Activated CD8-positive, alpha-beta memory T cell treated with anti-CD3 and anti-CD28 coated beads for 24 hours (primary cell): ENCODE measurements around the gene CELSR3.
A peak's percentile ranks its signal among the peaks of the same experiment; 100 is the strongest.

Source experiments
- DNase-seq: peaks from one replicate; pipeline ENCODE4 v3.0.0-alpha.2; 2020

The CELSR3 gene

DNA sequence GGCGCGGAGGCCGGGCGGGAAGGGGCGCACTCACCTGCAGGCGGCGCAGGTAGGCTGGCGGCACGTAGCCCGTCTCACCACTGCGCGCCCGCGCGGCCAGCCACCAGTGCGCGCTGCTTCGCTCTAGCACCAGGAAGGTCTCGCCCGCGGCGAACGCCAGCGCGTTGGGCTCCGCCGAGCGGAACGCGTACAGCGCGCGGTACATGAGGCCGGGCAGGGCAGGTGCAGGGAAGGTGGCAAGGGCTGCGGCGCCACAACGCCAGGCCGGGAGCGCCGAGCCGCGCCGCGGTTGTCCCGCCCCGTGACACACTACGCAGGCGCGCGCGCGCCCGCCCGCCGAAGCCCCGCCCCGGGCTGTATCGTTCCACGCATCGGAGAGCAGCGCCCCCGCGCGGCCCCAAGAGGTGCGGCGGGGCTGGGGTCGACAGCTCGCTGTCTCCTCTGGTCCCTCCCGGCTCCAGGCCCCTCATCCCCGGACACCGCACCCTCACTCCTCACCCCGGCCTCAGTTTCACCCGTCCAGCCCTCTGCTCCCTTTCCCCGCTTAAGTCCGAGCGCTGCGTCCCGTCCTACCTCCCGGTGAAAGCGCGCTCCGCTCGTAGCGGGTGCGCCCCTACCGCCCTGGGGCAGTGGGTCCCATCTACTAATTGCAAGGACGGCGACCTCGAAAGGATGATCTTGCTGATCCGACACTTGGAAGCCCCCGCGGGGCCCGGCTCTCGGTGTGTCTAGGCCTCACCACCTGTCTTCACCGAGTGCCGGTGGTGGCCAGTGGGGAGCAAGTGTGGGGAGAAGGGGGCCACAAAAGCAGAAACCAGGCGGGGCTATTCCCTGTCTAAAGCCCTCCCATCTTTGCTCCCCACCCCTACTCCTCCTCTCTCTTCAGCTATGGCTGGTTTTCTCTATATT lies 23.2 kb upstream of the CELSR3 start, which contains the start of gene NCKIPSD:
Gene NCKIPSD, minus strand, starts transcription at position 313 of the 909 bp plus-strand sequence. Its CDS starts 108 bp downstream, at position 205.
- peak; percentile 98 for DNase-seq

DNA sequence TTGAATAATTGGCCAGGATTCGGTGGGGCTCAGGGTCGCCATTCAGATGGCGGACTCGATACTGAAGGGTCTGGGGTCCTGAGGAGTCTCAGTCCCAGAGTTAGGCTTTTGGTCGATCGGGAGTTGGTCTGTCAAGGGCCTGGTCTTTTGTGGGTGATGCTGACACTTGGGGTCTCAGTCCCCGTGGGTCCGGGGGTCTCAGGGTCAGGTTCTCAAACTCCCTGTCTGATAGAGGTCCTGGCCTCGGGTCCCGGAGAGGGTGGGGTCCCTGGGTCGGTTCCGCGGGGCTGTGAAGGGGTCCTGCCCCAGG lies 22.6 kb upstream of the CELSR3 start:
- DNase-seq: no peak

DNA sequence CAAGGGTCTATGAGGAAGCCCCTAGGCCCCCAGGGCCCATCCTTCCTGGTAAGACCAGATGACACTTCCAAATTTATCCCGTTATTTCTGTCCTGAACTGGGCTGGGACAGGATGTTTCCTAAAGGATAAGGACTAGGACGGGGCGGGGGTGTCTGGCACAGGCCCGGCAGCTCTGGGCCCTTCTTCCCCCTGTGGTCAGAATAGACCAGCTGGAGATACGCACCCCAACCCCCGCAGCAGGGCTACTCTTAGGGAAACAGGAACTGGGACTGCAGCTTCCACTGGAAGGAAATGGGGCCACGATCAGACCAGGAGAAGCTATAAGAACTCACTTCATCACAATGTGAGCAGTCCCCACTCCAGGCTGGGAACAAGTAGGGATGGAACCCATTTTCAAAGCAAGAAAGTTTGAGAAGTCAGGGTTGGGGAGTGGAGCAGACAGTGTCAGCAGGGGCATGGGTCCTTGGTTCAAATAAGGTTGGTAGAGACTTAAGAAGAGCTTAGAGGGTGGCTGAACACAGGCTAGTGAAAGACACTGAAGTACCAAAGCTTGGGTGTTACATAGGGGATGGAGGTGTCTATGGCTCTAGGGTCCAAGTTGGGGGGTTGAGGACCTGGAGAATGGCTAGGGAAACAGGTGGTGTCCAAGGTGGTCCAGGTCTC lies 21.9 kb upstream of the CELSR3 start:
- DNase-seq: no peak

DNA sequence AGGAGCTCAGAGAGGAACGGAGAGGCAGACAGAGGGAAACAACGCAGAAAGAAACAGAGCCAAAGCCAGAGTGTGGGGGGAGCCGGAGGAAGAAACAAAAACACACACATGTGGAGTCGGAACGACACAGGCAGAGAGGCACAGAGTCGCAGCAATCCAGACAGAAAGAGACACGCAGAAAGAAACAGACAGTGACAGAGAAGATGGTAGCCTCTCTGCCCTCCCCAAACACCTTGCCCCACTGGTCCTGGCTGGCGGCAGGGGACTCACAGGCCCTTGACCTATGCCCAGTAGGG lies 21.3 kb upstream of the CELSR3 start:
- DNase-seq: no peak

DNA sequence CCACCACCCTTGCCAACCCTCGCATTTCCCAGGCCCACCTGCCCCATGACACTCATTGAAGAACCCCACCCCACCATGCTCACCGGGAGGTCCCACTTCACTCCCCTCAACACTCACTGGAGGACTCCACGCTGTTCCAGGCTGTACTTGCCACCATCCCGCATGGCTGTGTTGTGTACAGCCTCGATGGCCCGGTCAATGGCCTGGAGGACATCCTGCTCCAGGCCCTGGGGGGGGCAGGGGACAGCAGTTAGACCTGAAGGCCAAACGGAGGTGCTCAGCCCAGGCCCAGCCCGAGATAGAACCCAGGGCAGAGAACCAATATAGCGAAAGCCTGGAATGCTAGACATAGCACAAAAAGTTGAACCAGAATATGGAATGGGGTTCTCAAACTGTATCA lies 20.1 kb upstream of the CELSR3 start:
- DNase-seq: no peak

DNA sequence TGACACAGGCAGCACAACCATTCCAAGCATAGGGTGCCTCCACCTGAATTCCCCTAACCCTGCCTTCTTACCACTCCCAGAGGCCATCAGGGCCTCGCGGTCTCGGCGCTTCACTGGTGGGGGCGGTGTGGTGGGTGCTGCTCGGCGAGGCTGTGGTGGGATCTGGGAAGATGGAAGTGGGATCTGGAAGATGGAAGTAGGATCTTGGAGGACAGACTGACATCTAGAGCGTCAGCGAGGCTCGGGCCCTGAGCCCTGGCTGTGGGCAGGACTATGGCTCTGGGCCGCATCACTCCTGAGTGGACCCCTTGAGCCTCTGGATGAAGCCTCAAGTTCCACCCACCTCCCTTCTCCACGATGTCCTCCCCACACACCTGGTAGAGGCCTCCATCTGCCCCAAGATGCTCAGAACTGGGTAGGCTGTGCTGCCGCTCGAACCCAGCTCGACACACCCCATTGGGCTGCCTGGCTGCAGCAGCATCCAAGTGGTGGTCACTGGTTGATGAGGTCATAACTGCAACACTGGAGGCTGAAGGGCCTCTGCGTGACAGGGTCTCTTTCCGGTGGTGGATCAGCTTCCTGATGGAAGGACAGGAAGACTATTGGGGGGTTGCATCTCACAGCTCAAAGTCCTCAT lies 19.4 kb upstream of the CELSR3 start:
- no peak for DNase-seq

DNA sequence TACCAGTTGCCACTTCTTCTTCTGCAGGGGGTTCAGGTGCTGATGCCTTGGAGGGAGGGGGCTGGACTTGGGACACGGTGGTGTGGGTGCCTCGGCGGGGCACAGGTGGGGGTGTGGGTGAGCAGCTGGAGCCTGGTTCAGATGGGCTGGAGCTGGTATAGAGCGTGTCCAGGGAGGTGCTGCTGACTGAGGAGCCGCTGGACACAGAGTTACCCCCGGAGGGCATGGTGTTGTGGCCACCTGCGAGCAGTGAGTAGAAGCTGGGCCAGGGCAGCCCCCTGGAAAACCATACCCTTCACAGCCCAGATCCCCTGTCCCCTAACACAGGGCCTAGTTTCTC lies 18.8 kb upstream of the CELSR3 start:
- DNase-seq: no peak

DNA sequence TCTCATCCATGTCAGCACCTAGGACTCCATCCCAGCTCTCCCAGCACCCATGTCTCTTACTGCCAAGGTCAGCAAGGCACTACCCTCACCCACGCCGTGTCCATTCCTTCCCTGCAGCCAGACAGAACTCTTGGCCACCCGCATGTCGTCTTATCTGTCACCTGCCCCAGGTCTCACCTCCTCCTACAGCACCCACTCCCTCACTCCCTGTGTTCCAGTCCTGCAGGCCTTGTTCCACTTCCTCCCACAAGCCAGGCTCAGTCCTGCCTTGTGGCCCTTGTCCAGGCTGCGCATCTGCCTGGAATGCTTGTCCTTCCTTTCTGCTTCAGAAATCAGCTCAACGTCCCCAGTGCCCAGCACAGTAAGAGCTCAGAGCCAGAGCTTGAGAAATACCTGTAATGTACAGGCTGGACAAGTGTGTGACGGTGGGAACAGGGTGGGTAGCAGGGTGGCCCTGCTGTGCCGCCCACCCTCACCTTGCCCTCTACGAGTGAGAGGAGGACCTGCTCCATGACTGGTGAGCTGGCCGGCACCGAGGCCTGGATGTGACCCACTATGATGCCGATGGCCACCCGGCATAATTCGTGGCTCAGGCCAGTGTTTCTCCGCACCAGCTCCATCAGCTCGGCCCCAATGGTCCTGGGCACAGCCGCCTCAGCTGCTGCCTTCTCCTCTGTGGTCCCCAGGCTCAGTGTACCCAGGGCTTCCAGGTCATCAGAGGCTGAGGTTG lies 18.3 kb upstream of the CELSR3 start:
- no peak for DNase-seq

DNA sequence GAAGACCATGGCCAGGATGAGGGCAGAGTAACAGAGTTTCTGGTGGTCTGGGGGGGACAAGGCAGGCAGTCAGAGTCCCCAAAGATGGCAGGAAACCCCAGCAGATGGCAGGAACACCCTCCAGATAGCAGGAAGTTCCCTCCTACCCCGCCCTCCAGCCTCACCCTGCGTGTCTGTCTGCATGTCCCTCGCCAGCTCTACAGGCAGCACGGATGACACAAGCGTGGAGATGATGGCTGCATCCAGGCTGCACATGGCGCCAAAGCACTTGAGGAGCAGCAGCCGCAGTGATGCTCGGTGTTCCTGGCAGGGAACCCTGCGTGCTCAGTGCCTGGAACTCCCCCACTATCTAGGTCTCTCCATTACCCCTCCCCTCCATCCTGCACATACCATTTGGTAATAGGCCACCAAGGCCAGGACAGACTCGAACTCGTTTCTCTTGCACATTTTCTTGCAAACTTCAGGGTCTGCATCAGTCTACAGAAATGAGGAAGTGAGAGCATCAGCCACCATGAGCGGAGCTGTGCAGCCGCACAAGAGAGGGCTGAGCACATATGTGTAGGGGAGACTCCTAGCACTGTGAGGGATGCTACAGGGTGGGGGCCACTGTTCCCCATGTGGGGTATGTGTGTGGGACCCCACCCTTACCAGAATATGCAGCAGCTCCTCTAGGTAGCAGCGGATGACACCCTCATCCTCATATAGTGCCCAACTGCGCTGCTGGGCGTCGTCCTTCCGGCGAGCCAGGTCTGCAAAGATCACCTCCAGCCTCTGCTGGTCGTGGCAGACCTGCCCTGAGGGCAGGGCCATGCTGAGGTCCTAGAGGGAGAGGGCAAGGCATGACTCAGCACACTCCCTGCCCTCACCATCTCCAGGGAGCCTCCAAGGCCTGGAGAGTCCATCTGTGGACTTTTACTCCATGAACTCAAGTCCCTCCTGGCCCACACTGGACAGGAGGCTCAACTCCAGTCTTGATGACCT lies 17.0 kb upstream of the CELSR3 start:
- no peak for DNase-seq

DNA sequence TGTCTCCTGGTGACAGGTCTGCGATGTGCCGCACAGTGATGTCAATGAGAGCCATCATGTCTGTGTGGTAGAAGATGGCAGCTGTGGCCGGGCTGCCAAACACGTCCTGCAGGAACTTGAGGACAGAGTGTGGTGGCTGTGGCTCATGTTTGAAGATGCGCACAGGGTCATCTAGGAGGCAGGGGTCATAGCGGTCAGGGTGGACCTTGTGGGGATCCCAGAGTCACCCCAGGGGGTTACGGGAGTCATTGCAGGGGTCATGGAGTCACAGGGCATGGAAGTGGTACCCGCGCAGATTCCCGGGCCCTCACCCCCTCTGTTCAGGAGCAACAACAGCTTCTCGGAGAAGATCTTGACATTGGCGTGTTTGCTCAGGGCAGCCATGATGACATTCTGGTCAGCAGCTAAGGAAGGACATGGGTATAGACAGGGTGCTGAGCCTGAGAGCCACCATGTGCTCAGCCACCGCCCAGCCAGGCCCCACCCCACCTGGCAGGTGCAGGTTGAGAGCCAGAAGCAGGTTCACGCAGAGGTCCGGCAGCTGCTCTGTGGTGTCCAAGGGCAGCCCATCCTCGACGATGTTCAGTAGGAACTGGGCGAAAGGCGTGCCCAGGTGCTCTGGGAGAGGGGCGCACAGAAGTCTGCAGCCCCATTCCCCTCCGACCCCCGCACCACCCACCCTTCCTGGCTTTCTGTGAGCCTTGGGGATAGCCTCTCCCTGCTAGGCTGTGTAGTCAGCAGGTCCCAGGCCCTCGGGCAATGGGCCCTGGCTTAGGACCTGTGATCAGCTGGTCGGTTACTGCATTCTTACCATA lies 16.1 kb upstream of the CELSR3 start:
- no peak for DNase-seq

DNA sequence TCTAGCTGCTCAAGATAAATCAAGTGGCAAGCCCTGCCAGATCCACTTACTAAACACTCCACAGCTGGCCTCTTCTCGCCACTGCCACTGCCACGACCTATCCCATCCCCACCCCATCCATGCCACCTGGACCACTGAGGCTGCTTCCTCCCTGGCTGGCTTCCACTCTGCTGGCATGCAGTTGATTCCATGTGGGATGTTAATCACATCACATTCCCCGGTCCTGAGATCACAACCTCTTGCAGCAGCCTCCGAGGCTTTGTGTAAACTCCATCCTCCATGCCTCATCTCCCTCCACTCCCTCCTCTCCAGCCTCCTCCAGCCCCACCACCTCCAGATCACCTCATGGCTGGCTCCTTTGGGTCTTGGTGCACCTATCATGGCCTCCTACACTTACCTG lies 15.4 kb upstream of the CELSR3 start:
- DNase-seq: no peak

DNA sequence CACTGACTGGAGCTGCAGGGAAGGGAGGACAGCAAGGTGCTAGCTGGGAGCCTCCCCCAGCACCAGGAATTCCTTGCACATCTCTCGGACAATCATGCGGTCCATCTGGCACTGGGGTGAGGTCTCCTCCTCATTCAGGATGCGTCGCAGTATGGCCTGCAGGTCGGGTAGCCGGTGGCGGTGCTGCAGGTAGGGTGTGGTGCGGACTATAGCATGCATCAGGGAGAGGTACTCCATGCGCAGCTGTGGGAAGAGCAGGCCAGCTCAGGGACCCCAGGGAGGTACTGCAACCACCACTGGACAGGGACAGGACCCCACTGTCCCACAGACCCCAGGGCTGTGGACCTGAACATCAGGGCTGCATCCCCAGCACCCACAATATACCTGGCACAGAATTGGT lies 11.8 kb upstream of the CELSR3 start:
- no peak for DNase-seq

DNA sequence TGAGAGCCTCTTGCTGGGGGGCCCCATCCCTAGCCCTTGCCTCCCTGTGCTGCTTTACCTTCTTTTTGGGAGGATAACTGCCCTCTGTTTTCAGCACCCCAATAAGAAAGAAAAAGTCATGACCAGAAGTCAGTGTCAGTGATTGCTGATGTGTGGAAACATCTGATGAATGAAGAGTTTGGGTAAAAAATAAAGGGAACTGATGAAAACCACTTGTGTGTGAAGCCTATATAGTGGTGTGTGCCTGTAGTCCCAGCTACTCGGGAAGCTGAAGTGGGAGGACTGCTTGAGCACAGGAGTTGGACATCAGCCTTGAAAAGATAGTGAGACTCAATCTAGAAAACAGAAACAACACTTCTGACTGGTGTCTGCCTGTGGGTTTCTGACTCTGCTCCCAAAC lies 9.8 kb upstream of the CELSR3 start:
- no peak for DNase-seq

DNA sequence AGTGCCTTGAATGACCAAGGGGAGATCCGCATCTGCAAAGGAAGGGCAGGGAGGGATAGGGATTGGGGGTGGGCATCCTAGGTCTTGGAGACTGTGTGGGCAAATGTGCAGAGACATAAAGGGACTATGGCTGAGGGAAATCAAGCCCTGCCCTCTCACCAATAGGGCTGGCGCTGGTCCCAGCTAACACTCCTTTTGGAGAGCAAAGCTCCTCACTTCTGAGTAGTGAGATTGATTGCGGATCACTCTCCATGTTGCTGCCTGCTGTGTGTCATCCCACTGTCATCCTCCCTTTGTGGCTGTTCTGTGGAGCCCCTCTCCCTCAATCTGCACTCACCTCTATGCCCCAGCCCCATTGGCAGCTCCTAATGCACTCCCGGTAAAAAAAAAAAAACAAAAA lies 2.2 kb upstream of the CELSR3 start:
- DNase-seq: no peak

DNA sequence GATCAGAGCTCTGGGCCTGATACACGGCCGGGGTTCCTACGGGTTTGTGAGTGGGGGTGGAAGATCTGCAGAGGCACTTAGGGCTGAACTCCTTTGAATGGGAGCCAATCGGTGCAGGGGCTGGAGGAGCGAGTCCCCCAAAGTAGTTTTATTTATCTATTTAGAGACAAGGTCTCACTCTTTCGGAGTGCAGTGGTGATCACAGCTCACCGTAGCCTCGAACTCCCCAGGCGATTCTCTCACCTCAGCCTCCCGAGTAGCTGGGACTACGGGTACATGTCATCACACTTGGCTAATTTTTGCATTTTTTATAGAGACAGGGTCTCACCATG lies 1.6 kb upstream of the CELSR3 start:
- no peak for DNase-seq

DNA sequence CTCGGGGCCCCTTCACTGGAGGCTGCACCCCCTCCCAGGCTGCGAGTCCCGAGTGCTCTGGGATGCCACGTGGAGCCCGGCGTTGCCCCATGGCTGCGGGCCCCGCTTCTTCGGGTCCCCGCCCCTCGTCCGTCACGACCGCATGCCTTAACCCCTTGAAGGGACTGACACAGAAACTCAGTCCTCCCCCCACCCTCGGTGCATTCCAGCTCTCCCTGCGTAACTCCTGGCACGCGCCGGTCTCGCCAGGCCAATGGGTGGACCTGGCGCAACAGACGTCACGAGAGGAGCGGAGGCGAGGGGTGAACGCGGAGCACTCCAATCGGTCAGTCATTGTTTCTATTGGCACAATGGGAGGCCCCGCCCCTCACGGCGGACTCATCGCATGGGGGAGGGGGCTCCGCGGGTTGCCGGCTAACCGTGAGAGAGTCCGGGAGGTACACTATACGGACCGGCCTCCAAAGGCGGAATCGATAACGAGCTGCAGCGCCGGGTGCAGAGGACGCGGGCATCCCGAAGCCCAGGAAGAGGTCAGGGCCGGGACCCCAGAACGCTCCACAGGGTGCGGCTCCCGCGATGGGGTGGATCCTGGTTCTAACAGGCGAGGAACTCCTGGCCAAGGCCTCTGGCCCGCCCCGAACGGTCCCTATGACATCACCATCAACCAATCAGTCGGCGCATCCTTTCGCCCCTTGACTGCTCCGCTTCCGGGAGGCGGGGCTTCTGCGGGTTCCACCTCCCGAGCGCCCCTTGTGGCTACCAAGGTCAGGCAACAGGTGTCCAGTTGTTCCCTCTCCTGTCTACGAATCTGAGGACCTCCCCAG lies 1.0 kb upstream of the CELSR3 start:
- DNase-seq: peak; percentile 91

DNA sequence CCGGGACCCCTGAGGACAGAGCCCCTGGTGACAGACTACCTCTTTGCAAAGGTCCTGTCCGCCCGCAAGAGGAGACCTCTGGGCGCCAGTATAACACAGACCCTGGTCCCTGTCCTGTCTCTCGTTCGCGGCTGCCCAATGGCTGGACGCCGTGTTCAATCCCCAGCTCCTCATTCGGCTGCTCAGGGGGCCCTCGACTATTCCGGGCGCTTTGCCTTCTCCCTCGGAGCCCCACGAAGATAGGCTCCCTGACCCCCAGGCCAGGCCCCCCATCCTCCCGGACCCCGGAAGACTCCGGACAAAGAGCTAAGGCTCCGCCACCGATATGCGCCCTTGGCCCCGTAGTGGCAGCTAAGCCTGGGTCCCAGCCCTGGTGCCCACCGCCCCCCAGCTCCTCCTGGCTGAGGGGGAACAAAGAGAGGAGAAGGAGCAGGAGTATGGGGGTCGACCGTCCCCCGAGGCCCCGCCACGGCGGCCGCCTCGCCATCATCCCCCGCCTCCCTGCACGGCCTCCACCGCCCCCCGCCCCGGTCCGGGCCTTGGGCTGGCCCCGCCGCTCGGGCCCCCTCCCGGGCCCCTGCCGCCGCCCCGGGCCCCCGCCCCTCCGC lies 437 bp downstream of the CELSR3 start:
- DNase-seq: no peak

DNA sequence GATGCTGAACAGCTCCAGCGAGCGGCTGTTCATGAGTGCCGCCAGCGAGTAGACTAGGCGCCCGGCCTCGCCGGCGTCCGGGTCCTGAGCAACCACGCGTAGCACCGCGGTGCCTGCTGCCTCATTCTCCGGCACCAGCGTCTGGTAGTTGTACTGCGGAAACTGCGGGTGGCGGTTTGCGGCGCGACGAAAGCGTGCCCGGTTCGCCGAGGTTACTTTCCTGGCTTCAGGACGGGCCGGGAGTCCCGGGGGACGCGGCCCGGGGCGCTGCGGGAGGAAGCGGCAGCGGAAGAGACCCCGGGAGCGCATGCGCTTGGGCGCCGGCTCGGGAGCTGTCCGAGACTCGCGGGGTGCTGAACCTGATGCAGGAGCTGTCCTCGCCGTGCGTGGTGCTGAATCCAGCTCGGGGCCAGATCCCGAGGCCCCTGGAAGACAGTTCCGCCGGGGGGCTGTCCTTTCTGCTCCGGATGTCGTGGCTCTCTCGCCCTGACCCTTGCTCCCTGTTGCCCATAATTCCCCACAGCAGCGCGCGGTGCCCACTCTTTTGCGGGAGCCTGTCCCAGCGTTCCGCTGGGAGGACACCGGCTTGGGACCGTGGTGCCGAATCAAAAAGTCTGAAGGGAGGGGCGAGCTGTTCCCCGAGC lies 1.1 kb downstream of the CELSR3 start:
- peak; percentile 94 for DNase-seq

DNA sequence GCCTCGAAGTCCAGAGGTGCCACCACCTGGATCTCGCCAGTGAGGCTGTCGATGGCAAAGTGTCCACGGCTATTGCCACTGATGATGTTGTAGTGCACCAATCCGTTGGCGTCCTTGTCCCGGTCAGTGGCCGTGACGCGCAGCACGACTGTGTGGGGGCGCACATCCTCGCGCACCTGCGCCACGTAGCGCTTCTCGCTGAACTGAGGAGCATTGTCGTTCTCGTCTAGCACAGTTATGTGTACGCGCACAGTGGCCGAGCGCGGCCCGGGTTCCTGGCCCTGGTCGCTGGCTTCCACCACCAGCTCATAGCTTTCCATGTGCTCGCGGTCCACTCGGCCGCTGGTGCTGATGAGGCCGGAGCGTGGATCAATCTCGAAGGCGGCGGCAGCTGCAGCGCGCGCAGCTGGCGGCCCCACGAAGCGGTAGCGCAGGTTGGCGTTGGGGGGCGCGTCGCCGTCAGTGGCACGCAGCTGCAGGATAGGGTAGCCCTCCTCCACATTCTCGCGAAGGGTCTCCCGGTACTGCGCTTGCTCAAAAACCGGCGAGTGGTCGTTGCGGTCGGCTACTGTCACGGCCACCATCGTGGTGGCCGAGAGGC lies 1.8 kb downstream of the CELSR3 start:
- no peak for DNase-seq
